Liver (tissue), 9 donors: ENCODE measurements around the gene ELAC2. TPM values are rescaled to one million over a fixed set of nuclear protein-coding genes. Genes with fewer than 3 reads are reported as not detected.

Experiments
- DNase-seq: peaks from one replicate; pipeline ENCODE4 v3.0.0-alpha.2; 2017; ENCODE audit warnings: low spot score
- H3K27ac ChIP-seq, 2 donors: one replicate each; pipeline ENCODE4 v1.7.0; 2013; ENCODE audit warnings: inconsistent platforms in 2 of 2, low read length in 2 of 2, control low read depth in 1 of 2, low read depth in 1 of 2, mild to moderate bottlenecking in 1 of 2
- H3K27me3 ChIP-seq, 4 donors: one replicate each; pipeline versions ENCODE4 v1.6.1 to v1.7.0; 2013; ENCODE audit warnings: low read length in 3 of 4, inconsistent platforms in 1 of 4, mild to moderate bottlenecking in 1 of 4, moderate library complexity in 1 of 4; ENCODE audit not compliant: control insufficient read depth in 4 of 4, insufficient read depth in 4 of 4
- H3K36me3 ChIP-seq, 4 donors: one replicate each; pipeline versions ENCODE4 v1.6.1 to v1.7.0; 2013; ENCODE audit warnings: low read length in 3 of 4, mild to moderate bottlenecking in 3 of 4, low read depth in 1 of 4, moderate library complexity in 1 of 4; ENCODE audit not compliant: control insufficient read depth in 4 of 4, insufficient read depth in 3 of 4
- H3K4me1 ChIP-seq, 4 donors: one replicate each; pipeline versions ENCODE4 v1.6.1 to v1.7.0; 2013; ENCODE audit warnings: low read length in 3 of 4, mild to moderate bottlenecking in 3 of 4, moderate library complexity in 1 of 4; ENCODE audit not compliant: control insufficient read depth in 4 of 4, insufficient read depth in 4 of 4
- H3K4me3 ChIP-seq, 3 donors: one replicate each; pipeline versions ENCODE4 v1.6.1 to v1.7.0; 2013; ENCODE audit warnings: low read length in 3 of 3, control low read depth in 1 of 3, low read depth in 1 of 3, mild to moderate bottlenecking in 1 of 3
- H3K9ac ChIP-seq, 2 donors: one replicate each; pipeline ENCODE4 v1.7.0; 2013; ENCODE audit warnings: low read length in 2 of 2, mild to moderate bottlenecking in 2 of 2, moderate library complexity in 2 of 2, control low read depth in 1 of 2, low read depth in 1 of 2
- H3K9me3 ChIP-seq, 4 donors: one replicate each; pipeline versions ENCODE4 v1.6.1 to v1.7.0; 2013; ENCODE audit warnings: low read length in 3 of 4; ENCODE audit not compliant: control insufficient read depth in 4 of 4
- EGR1 ChIP-seq, 2 donors: IDR thresholded peaks; 2 replicates each; pipeline ENCODE4 v1.6.1; 2016 to 2018; ENCODE audit warnings: antibody characterized with exemption in 2 of 2, low read depth in 2 of 2
- FOXA1 ChIP-seq: IDR thresholded peaks from 2 replicates; pipeline ENCODE4 v1.6.1; 2016; ENCODE audit warnings: antibody characterized with exemption
- FOXA2 ChIP-seq: IDR thresholded peaks from 2 replicates; pipeline ENCODE4 v1.6.1; 2016; ENCODE audit warnings: antibody characterized with exemption
- GABPA ChIP-seq, 2 donors: IDR thresholded peaks in 1 of 2; conservative IDR thresholded peaks in 1 of 2; 2 replicates each; pipeline ENCODE4 v1.6.1; 2016; ENCODE audit warnings: antibody characterized with exemption in 2 of 2, mild to moderate bottlenecking in 1 of 2, moderate library complexity in 1 of 2
- HNF4A ChIP-seq, 2 donors: conservative IDR thresholded peaks; 2 replicates each; pipeline ENCODE4 v1.6.1; 2016; ENCODE audit warnings: antibody characterized with exemption in 2 of 2, mild to moderate bottlenecking in 2 of 2
- HNF4G ChIP-seq: IDR thresholded peaks from 2 replicates; pipeline ENCODE4 v1.6.1; 2016; ENCODE audit warnings: antibody characterized with exemption
- JUND ChIP-seq, 2 donors: IDR thresholded peaks; 2 replicates each; pipeline ENCODE4 v1.6.1; 2016; ENCODE audit warnings: antibody characterized with exemption in 2 of 2
- NR2F2 ChIP-seq: IDR thresholded peaks from 2 replicates; pipeline ENCODE4 v1.6.1; 2016; ENCODE audit warnings: antibody characterized with exemption
- RAD21 ChIP-seq, 2 donors: IDR thresholded peaks; 2 replicates each; pipeline ENCODE4 v1.6.1; 2016; ENCODE audit warnings: antibody characterized with exemption in 2 of 2, mild to moderate bottlenecking in 2 of 2
- RXRA ChIP-seq, 2 donors: IDR thresholded peaks; 2 replicates each; pipeline ENCODE4 v1.6.1; 2017 to 2018; ENCODE audit warnings: antibody characterized with exemption in 2 of 2, mild to moderate bottlenecking in 1 of 2
- SP1 ChIP-seq: IDR thresholded peaks from 2 replicates; pipeline ENCODE4 v1.6.1; 2018; ENCODE audit warnings: antibody characterized with exemption, mild to moderate bottlenecking
- TAF1 ChIP-seq: conservative IDR thresholded peaks from 2 replicates; pipeline ENCODE4 v1.6.1; 2016; ENCODE audit warnings: antibody characterized with exemption, mild to moderate bottlenecking
- YY1 ChIP-seq: IDR thresholded peaks from 2 replicates; pipeline ENCODE4 v1.6.1; 2016; ENCODE audit warnings: antibody characterized with exemption, mild to moderate bottlenecking
- WGBS: extraction: QIAGEN DNeasy Blood & Tissue Kit; methylation state at CpG from one replicate; pipeline ENCODE4 v1.1.7; 2013; 5-methylcytosine and 5-hydroxymethylcytosine counted together
- polyA plus RNA-seq, 2 donors: library from polyadenylated mRNA; stranded (reverse) in 1 of 2; unstranded in 1 of 2; fragments of 200-250 nt in 1 of 2; fragments of >200 nt in 1 of 2; fragmentation: Nextera tagmentation in 1 of 2; extraction: Ambion mirVana in 1 of 2; gene quantifications; one replicate each; pipeline versions ENCODE4 v1.2.1 to v1.2.3, GENCODE V29; 2013 to 2015
- total RNA-seq, 2 donors: library from RNA; depleted of rRNA; stranded (reverse); fragments of >200 nt; gene quantifications; one replicate each; pipeline ENCODE4 v1.2.3, GENCODE V29; 2014
- TF ChIP-seq, protein P1 (sequence below): IDR thresholded peaks from 2 replicates; pipeline ENCODE4 v1.6.1; 2016; ENCODE audit warnings: antibody characterized with exemption
- TF ChIP-seq, protein P2 (sequence below): IDR thresholded peaks from 2 replicates; pipeline ENCODE4 v1.6.1; 2016; ENCODE audit warnings: antibody characterized with exemption
- TF ChIP-seq, protein P3 (sequence below): IDR thresholded peaks from 2 replicates; pipeline ENCODE4 v1.6.1; 2016; ENCODE audit warnings: antibody characterized with exemption
- TF ChIP-seq, protein P4 (sequence below): IDR thresholded peaks from 2 replicates; pipeline ENCODE4 v1.6.1; 2016; ENCODE audit warnings: antibody characterized with exemption, mild to moderate bottlenecking
- donor health status: healthy.
- donor health status: healthy.
- donor health status: healthy.
- donor health status: healthy.
- donor health status: healthy.

The ELAC2 gene
- total and polyA plus RNA-seq, 4 donors, result 26.5 to 54.1 (median 36.2) TPM

DNA sequence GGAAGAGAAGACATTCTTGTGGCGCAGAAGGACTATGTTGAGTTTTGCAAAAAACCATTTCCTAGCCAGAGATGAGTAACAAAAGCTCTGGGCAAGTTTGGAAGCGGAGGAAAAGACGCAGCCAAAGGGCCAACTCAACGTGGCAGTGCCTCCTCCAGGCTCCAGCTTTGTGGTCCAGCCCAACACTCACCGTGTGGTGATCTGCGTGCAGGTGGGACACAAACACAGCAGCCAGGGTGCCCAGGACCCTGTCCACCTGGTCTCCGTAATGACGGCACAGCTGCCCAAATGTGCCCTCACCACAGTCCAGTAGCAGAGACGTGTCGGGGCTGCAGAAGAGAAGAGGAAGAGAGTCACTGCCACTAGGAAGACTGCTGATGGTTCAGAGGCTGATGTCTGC lies 21.5 kb downstream of the ELAC2 start:
- TF ChIP-seq YY1 (no peak), RXRA (IDR thresholded peaks at IDR 0.05) (no peak), FOXA2 (no peak), NR2F2 (no peak), EGR1 (IDR thresholded peaks at IDR 0.05; ENCODE audit: low read depth in 2 of 2) (no peak), FOXA1 (no peak), SP1 (no peak), HNF4G (no peak), JUND (IDR thresholded peaks at IDR 0.05) (no peak)
- TF ChIP-seq, protein P1, sequence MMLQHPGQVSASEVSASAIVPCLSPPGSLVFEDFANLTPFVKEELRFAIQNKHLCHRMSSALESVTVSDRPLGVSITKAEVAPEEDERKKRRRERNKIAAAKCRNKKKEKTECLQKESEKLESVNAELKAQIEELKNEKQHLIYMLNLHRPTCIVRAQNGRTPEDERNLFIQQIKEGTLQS, result no peak
- TF ChIP-seq, protein P2, sequence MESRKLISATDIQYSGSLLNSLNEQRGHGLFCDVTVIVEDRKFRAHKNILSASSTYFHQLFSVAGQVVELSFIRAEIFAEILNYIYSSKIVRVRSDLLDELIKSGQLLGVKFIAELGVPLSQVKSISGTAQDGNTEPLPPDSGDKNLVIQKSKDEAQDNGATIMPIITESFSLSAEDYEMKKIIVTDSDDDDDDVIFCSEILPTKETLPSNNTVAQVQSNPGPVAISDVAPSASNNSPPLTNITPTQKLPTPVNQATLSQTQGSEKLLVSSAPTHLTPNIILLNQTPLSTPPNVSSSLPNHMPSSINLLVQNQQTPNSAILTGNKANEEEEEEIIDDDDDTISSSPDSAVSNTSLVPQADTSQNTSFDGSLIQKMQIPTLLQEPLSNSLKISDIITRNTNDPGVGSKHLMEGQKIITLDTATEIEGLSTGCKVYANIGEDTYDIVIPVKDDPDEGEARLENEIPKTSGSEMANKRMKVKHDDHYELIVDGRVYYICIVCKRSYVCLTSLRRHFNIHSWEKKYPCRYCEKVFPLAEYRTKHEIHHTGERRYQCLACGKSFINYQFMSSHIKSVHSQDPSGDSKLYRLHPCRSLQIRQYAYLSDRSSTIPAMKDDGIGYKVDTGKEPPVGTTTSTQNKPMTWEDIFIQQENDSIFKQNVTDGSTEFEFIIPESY, result no peak
- TF ChIP-seq, protein P3, sequence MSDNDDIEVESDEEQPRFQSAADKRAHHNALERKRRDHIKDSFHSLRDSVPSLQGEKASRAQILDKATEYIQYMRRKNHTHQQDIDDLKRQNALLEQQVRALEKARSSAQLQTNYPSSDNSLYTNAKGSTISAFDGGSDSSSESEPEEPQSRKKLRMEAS, result no peak
- TF ChIP-seq, protein P4, sequence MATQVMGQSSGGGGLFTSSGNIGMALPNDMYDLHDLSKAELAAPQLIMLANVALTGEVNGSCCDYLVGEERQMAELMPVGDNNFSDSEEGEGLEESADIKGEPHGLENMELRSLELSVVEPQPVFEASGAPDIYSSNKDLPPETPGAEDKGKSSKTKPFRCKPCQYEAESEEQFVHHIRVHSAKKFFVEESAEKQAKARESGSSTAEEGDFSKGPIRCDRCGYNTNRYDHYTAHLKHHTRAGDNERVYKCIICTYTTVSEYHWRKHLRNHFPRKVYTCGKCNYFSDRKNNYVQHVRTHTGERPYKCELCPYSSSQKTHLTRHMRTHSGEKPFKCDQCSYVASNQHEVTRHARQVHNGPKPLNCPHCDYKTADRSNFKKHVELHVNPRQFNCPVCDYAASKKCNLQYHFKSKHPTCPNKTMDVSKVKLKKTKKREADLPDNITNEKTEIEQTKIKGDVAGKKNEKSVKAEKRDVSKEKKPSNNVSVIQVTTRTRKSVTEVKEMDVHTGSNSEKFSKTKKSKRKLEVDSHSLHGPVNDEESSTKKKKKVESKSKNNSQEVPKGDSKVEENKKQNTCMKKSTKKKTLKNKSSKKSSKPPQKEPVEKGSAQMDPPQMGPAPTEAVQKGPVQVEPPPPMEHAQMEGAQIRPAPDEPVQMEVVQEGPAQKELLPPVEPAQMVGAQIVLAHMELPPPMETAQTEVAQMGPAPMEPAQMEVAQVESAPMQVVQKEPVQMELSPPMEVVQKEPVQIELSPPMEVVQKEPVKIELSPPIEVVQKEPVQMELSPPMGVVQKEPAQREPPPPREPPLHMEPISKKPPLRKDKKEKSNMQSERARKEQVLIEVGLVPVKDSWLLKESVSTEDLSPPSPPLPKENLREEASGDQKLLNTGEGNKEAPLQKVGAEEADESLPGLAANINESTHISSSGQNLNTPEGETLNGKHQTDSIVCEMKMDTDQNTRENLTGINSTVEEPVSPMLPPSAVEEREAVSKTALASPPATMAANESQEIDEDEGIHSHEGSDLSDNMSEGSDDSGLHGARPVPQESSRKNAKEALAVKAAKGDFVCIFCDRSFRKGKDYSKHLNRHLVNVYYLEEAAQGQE, result no peak
- DNase-seq, result no peak

DNA sequence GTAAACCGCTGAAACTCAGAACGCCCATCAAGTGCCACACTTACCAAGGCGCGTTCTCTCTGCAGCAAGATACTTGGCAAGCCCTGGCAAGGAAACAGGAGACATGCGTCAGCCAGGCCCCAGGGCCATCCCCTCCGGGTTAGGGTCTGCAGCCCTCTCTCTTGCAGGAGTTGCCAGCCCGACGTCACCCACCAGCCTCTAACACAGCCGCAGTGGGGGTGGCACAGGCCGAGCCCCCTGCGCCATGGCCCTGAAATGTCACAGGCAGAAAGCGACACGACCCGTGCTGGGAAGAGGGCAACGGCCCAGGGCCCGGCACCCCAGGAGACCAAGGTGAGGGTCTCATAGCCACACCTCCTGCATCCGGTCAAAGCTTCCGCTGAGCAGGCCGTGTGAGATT lies 21.9 kb downstream of the ELAC2 start:
- peaks cover 29 to 88% (median 81%) of the 10 kb centered on the region in 4 donors for H3K36me3 ChIP-seq
- H3K27ac ChIP-seq, result no peak overlapping the region
- H3K4me1 ChIP-seq, result peaks cover 1 to 12% (median 8%) of the 10 kb centered on the region in 4 donors
- WGBS, result 98% methylated on average over 19 of the region's 19 CpGs
- no peaks in the 10 kb centered on the region for H3K27me3 ChIP-seq
- H3K9me3 ChIP-seq, result no peaks in the 10 kb centered on the region
- no peak for DNase-seq
- no peak overlapping the region for H3K4me3 ChIP-seq
- H3K9ac ChIP-seq, result no peak overlapping the region
- TF ChIP-seq RAD21 (IDR thresholded peaks at IDR 0.05), result no peak
- no peak for TF ChIP-seq FOXA1
- no peak for TF ChIP-seq YY1
- TF ChIP-seq, protein P1, result no peak
- TF ChIP-seq, protein P4, result no peak
- TF ChIP-seq HNF4A (conservative IDR thresholded peaks at IDR 0.05), result no peak
- TF ChIP-seq EGR1 (IDR thresholded peaks at IDR 0.05; ENCODE audit: low read depth in 2 of 2), result no peak
- TF ChIP-seq, protein P2, result no peak
- TF ChIP-seq, protein P3, result no peak
- no peak for TF ChIP-seq TAF1
- no peak for TF ChIP-seq JUND (IDR thresholded peaks at IDR 0.05)
- no peak for TF ChIP-seq SP1
- no peak for TF ChIP-seq GABPA (IDR thresholded peaks at IDR 0.05 in 1 of 2, conservative IDR thresholded peaks at IDR 0.05 in 1 of 2)
- no peak for TF ChIP-seq HNF4G

More for the DNA sequence above, 21.5 kb downstream of the ELAC2 start:
- Histone ChIP-seq H3K9me3 (no peaks in the 10 kb centered on the region), H3K4me1 (peaks cover 0 to 8% (median 4%) of the 10 kb centered on the region in 4 donors), H3K36me3 (peaks cover 29 to 89% (median 82%) of the 10 kb centered on the region in 4 donors), H3K27me3 (no peaks in the 10 kb centered on the region), H3K27ac (no peak overlapping the region), H3K9ac (no peak overlapping the region), H3K4me3 (no peak overlapping the region)
- WGBS, result 96% methylated on average over 10 of the region's 10 CpGs
